HEK293 (cell line): ENCODE results near the gene KLF12.

Source experiments
- CTCF ChIA-PET: fragments of 350-600 bp; formaldehyde crosslinking; extraction: SDS; loops from one replicate; lab custom pipeline; 2021; ENCODE audit warnings: antibody characterized with exemption; lab: Yijun Ruan, JAX
- POLR2A ChIA-PET: fragments of 300-600 bp; formaldehyde crosslinking; extraction: SDS; loops from one replicate; lab custom pipeline; 2020; ENCODE audit warnings: antibody characterized with exemption, inconsistent platforms; lab: Yijun Ruan, JAX
- H3K27ac ChIP-seq: fragments of 200-500 bp; sonication (Bioruptor generic); 2 replicates; pipeline ENCODE4 v1.5.1; 2014; ENCODE audit warnings: low read depth, low read length, control low read depth, inconsistent platforms; ENCODE audit errors: extremely low read depth
- H3K36me3 ChIP-seq, 2 experiments: fragments of 200-500 bp in 1 of 2; sonication (Bioruptor generic) in 1 of 2; 1 replicate in 1 of 2; 2 replicates in 1 of 2; pipeline ENCODE4 v1.5.1; 2014 to 2017; ENCODE audit warnings: inconsistent platforms in 2 of 2, low read length in 2 of 2; ENCODE audit not compliant: control insufficient read depth in 2 of 2, insufficient read depth in 1 of 2
- H3K4me1 ChIP-seq: fragments of 200-500 bp; sonication (Bioruptor generic); 2 replicates; pipeline ENCODE4 v1.5.1; 2014; ENCODE audit warnings: mild to moderate bottlenecking, low read length, inconsistent platforms; ENCODE audit not compliant: control insufficient read depth, insufficient read depth
- H3K4me3 ChIP-seq: 2 replicates; pipeline ENCODE4 v1.5.1; 2011; ENCODE audit warnings: low read depth, mild to moderate bottlenecking, control low read depth, low read length, moderate library complexity
- H3K9me3 ChIP-seq: fragments of 200-500 bp; sonication (Bioruptor generic); 2 replicates; pipeline ENCODE4 v1.5.1; 2014; ENCODE audit warnings: low read depth, low read length, inconsistent platforms; ENCODE audit not compliant: control insufficient read depth, insufficient read depth
- HOXD13 ChIP-seq: sonication (generic); formaldehyde crosslinking; IDR thresholded peaks from 2 replicates; pipeline ENCODE4 v1.8.0; 2022; ENCODE audit warnings: missing genetic modification reagents, borderline replicate concordance
- IKZF3 ChIP-seq: fragments of 450-650 bp; IDR thresholded peaks from 2 replicates; pipeline ENCODE4 v1.5.0; 2018; ENCODE audit warnings: missing biosample characterization, mild to moderate bottlenecking, missing genetic modification characterization, moderate library complexity
- KLF9 ChIP-seq: fragments of 450-650 bp; formaldehyde crosslinking; IDR thresholded peaks from 2 replicates; pipeline ENCODE4 v1.5.1; 2016; ENCODE audit warnings: missing biosample characterization, missing genetic modification characterization, low read depth
- REPIN1 ChIP-seq: fragments of 450-650 bp; formaldehyde crosslinking; IDR thresholded peaks from 2 replicates; pipeline ENCODE4 v1.5.1; 2017; ENCODE audit warnings: missing biosample characterization, missing genetic modification characterization, low read depth
- ZBTB20 ChIP-seq: fragments of 450-650 bp; formaldehyde crosslinking; IDR thresholded peaks from 2 replicates; pipeline ENCODE4 v1.5.1; 2016; ENCODE audit warnings: missing biosample characterization, missing genetic modification characterization
- ZNF155 ChIP-seq: fragments of 450-650 bp; formaldehyde crosslinking; IDR thresholded peaks from 2 replicates; pipeline ENCODE4 v1.5.1; 2016; ENCODE audit warnings: missing biosample characterization, missing genetic modification characterization
- ZNF24 ChIP-seq: fragments of 450-650 bp; formaldehyde crosslinking; IDR thresholded peaks from 2 replicates; pipeline ENCODE4 v1.5.1; 2016; ENCODE audit warnings: missing biosample characterization, missing genetic modification characterization
- ZNF292 ChIP-seq: fragments of 450-650 bp; formaldehyde crosslinking; IDR thresholded peaks from 2 replicates; pipeline ENCODE4 v1.5.1; 2016; ENCODE audit warnings: low read depth, missing biosample characterization, missing genetic modification characterization, borderline replicate concordance
- ZNF311 ChIP-seq: fragments of 450-650 bp; formaldehyde crosslinking; IDR thresholded peaks from 2 replicates; pipeline ENCODE4 v1.5.1; 2017; ENCODE audit warnings: missing biosample characterization, missing genetic modification characterization, borderline replicate concordance
- ZNF366 ChIP-seq: fragments of 450-650 bp; formaldehyde crosslinking; conservative IDR thresholded peaks from 2 replicates; pipeline ENCODE4 v1.5.1; 2016; ENCODE audit warnings: missing biosample characterization, missing genetic modification characterization
- ZNF394 ChIP-seq: fragments of 450-650 bp; formaldehyde crosslinking; IDR thresholded peaks from 2 replicates; pipeline ENCODE4 v1.5.1; 2016; ENCODE audit warnings: missing biosample characterization, missing genetic modification characterization, mild to moderate bottlenecking, moderate library complexity, borderline replicate concordance
- ZNF501 ChIP-seq: fragments of 450-650 bp; formaldehyde crosslinking; IDR thresholded peaks from 2 replicates; pipeline ENCODE4 v1.5.1; 2016; ENCODE audit warnings: missing biosample characterization, missing genetic modification characterization
- ZNF521 ChIP-seq: fragments of 450-650 bp; formaldehyde crosslinking; IDR thresholded peaks from 2 replicates; pipeline ENCODE4 v1.5.1; 2017; ENCODE audit warnings: missing biosample characterization, mild to moderate bottlenecking, missing genetic modification characterization
- ZNF529 ChIP-seq: fragments of 450-650 bp; formaldehyde crosslinking; IDR thresholded peaks from 2 replicates; pipeline ENCODE4 v1.5.1; 2017; ENCODE audit warnings: missing genetic modification characterization, missing biosample characterization; ENCODE audit not compliant: insufficient replicate concordance
- ZNF626 ChIP-seq: fragments of 450-650 bp; sonication (Bioruptor Pico); formaldehyde crosslinking; IDR thresholded peaks from 2 replicates; pipeline ENCODE4 v1.5.1; 2018; ENCODE audit warnings: missing biosample characterization, missing genetic modification characterization, inconsistent platforms
- ZNF658 ChIP-seq: fragments of 450-650 bp; formaldehyde crosslinking; IDR thresholded peaks from 2 replicates; pipeline ENCODE4; 2016; ENCODE audit warnings: missing biosample characterization, missing genetic modification characterization
- ZNF670 ChIP-seq: fragments of 450-650 bp; formaldehyde crosslinking; IDR thresholded peaks from 2 replicates; pipeline ENCODE4 v1.5.1; 2016; ENCODE audit warnings: missing biosample characterization, missing genetic modification characterization, low read depth
- ZNF701 ChIP-seq: fragments of 450-650 bp; formaldehyde crosslinking; IDR thresholded peaks from 2 replicates; pipeline ENCODE4 v1.5.1; 2016; ENCODE audit warnings: missing biosample characterization, missing genetic modification characterization
- ZNF843 ChIP-seq: fragments of 450-650 bp; formaldehyde crosslinking; IDR thresholded peaks from 2 replicates; pipeline ENCODE4 v1.5.1; 2016; ENCODE audit warnings: missing biosample characterization, missing genetic modification characterization
- ZSCAN4 ChIP-seq: fragments of 450-650 bp; formaldehyde crosslinking; IDR thresholded peaks from 2 replicates; pipeline ENCODE4 v1.5.1; 2017; ENCODE audit warnings: missing biosample characterization, missing genetic modification characterization
- TF ChIP-seq, protein P1 (sequence below): fragments of 450-650 bp; formaldehyde crosslinking; IDR thresholded peaks from 2 replicates; pipeline ENCODE4 v1.5.1; 2016; ENCODE audit warnings: missing biosample characterization, missing genetic modification characterization

KLF12 gene

GRCh38 chr13:74093691-74094090, 40.5 kb downstream of the KLF12 start:
- Histone ChIP-seq H3K27ac (no peak overlapping the region), H3K4me3 (no peak overlapping the region), H3K4me1 (no peaks in the 10 kb centered on the region), H3K36me3 (no peaks in the 10 kb centered on the region), H3K9me3 (no peaks in the 10 kb centered on the region)
- ChIA-PET POLR2A (no interaction called here), CTCF (interaction anchor here (0.5 to 0.7 kb wide), 4 partner anchors 259 to 846 kb away, joined by 3 to 5 read pairs (median 3); no protein-coding TSS in a partner anchor)
- TF ChIP-seq ZNF394 (no peak), IKZF3 (tag by site-specific recombination) (no peak), ZNF501 (tag by site-specific recombination) (no peak), ZSCAN4 (tag by site-specific recombination) (no peak), ZNF626 (tag by site-specific recombination) (no peak), HOXD13 (no peak), ZNF366 (tag by site-specific recombination) (no peak), ZNF311 (tag by site-specific recombination) (no peak), ZNF521 (tag by site-specific recombination) (no peak), ZNF155 (tag by site-specific recombination) (no peak), REPIN1 (tag by site-specific recombination) (no peak)
- TF ChIP-seq, protein P1, sequence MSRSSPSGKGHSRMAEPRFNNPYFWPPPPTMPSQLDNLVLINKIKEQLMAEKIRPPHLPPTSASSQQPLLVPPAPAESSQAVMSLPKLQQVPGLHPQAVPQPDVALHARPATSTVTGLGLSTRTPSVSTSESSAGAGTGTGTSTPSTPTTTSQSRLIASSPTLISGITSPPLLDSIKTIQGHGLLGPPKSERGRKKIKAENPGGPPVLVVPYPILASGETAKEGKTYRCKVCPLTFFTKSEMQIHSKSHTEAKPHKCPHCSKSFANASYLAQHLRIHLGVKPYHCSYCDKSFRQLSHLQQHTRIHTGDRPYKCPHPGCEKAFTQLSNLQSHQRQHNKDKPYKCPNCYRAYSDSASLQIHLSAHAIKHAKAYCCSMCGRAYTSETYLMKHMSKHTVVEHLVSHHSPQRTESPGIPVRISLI (tag by site-specific recombination) = no peak

- TF ChIP-seq ZNF658 (tag by site-specific recombination) = no peak
- no peak for TF ChIP-seq ZBTB20 (tag by site-specific recombination)
- Histone ChIP-seq H3K4me3 (no peak overlapping the region), H3K27ac (no peak overlapping the region), H3K36me3 (no peaks in the 10 kb centered on the region), H3K9me3 (no peaks in the 10 kb centered on the region), H3K4me1 (no peaks in the 10 kb centered on the region)
- CTCF ChIA-PET = interaction anchor here (0.6 kb wide), 2 partner anchors 105 to 256 kb away, joined by 3 read pairs; no protein-coding TSS in a partner anchor
- POLR2A ChIA-PET = no interaction called here
These were observed 41.5 kb downstream of the KLF12 start for GRCh38 chr13:74092711-74093110.

DNA sequence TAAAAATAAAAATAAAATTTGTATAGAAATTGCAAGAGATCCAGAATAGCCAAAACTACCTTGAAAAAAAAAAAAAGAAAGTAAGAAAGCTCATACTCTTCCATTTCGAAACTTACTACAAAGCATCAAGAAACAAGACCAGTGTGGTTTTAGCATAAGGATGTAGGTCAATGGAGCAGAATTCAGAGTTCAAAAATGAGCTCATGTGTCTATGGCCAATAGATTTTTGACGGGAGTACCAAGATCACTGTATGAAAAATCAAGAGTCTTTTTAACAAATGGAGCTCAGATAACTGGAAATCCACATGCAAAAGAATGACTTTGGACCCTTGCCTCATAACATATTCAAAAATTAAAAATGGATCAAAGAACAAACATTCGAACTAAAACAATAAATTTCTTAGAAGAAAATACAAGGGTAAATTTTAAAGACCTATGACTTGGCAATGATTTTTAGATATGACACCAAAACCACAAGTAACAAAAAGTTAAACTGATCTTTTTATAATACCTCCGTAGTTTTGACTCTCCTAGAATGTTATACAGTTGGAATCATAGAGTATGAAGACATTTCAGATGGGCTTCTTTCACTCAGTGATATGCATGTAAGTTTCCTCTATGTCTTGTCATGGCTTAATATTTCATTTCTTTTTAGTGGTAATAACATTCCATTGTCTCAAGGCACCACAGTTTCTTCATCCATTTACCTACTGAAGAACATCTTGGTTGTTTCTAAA, 43.2 kb downstream of the KLF12 start:
- POLR2A ChIA-PET = no interaction called here
- CTCF ChIA-PET = interaction anchor here (0.7 kb wide), 1 partner anchor 195 kb away, joined by 5 read pairs; no protein-coding TSS in a partner anchor
- Histone ChIP-seq H3K36me3 (no peaks in the 10 kb centered on the region), H3K4me3 (no peak overlapping the region), H3K4me1 (no peaks in the 10 kb centered on the region), H3K9me3 (no peaks in the 10 kb centered on the region), H3K27ac (no peak overlapping the region)
- TF ChIP-seq ZNF701 (tag by site-specific recombination) = no peak

- H3K4me3 ChIP-seq = no peak overlapping the region
- H3K4me1 ChIP-seq = no peaks in the 10 kb centered on the region
- POLR2A ChIA-PET = no interaction called here
- H3K9me3 ChIP-seq = no peaks in the 10 kb centered on the region
- TF ChIP-seq ZNF843 = no peak
- no peak for TF ChIP-seq ZNF24 (tag by site-specific recombination)
- TF ChIP-seq ZBTB20 (tag by site-specific recombination) = no peak
- TF ChIP-seq ZNF292 (tag by site-specific recombination) = no peak
- TF ChIP-seq ZNF670 = no peak
- no peak for TF ChIP-seq KLF9
- no peak for TF ChIP-seq ZNF529 (tag by site-specific recombination)
- TF ChIP-seq, all 188 proteins: peak for 0
- Histone ChIP-seq H3K27ac (no peak overlapping the region), H3K36me3 (no peaks in the 10 kb centered on the region)
- CTCF ChIA-PET = interaction anchor here (0.7 kb wide), 1 partner anchor 196 kb away, joined by 5 read pairs; no protein-coding TSS in a partner anchor
These were observed 43.8 kb downstream of the KLF12 start for GRCh38 chr13:74090397-74090796.
